Coronary artery (tissue), 2 donors: ENCODE results near the gene CHST11.

Experiments
- DNase-seq: peaks from one replicate; pipeline ENCODE4 v3.0.0-alpha.2; 2017; ENCODE audit warnings: low spot score
- H3K27ac ChIP-seq, 2 donors: fragments of 200-600 bp; sonication (generic); one replicate each; pipeline ENCODE4 v1.5.1; 2016 to 2019
- H3K4me3 ChIP-seq: fragments of 200-600 bp; sonication (generic); 2 replicates; pipeline ENCODE4 v1.5.1; 2016; ENCODE audit warnings: mild to moderate bottlenecking, moderate library complexity
- TF ChIP-seq, protein P1 (sequence below): fragments of 200-600 bp; sonication (generic); IDR thresholded peaks from one replicate; pipeline ENCODE4 v1.5.1; 2019; ENCODE audit warnings: antibody characterized with exemption

CHST11 gene

DNA sequence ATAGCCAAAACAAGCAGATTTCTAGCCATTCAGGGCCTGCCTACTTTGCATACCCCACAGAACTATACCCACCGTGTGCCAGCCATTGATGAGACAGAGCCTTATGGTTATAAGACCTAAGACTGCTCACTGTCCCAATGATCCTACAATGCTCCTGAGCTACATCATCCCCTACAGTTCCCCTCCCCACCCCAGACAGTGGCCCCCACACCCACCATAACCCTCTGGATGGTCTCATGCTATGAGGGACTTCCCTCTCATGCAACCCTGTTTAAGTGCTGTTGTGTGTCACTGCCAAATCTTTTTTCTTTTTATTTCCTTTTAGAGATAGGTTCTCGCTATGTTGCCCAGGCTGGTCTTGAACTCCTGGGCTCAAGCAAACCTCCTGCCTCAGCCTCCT, 75.9 kb downstream of the CHST11 start:
- no peak overlapping the region for H3K27ac ChIP-seq
- H3K4me3 ChIP-seq, result no peak overlapping the region
- TF ChIP-seq, protein P1, sequence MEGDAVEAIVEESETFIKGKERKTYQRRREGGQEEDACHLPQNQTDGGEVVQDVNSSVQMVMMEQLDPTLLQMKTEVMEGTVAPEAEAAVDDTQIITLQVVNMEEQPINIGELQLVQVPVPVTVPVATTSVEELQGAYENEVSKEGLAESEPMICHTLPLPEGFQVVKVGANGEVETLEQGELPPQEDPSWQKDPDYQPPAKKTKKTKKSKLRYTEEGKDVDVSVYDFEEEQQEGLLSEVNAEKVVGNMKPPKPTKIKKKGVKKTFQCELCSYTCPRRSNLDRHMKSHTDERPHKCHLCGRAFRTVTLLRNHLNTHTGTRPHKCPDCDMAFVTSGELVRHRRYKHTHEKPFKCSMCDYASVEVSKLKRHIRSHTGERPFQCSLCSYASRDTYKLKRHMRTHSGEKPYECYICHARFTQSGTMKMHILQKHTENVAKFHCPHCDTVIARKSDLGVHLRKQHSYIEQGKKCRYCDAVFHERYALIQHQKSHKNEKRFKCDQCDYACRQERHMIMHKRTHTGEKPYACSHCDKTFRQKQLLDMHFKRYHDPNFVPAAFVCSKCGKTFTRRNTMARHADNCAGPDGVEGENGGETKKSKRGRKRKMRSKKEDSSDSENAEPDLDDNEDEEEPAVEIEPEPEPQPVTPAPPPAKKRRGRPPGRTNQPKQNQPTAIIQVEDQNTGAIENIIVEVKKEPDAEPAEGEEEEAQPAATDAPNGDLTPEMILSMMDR, result no peak
- DNase-seq, result no peak

DNA sequence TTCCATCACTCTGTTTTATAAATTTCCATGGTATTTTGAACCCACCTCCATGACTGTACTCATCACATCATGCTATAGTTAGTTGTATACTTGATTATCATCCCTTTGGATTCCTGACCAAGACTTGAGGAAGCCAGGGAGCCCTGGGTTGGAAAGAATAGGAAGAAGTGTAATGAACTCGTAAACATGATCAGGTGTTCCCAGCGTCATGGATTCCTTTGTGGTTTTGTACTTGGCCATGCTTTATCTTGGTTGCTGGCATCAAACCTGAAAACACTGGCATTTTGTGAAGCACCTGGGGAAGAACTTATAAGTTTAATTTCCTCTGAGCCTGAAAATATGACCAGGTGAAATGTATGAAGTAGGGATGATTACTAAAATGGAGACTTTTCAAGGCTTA, 76.4 kb downstream of the CHST11 start:
- no peak for DNase-seq
- Histone ChIP-seq H3K4me3 (no peak overlapping the region), H3K27ac (no peak overlapping the region)
- TF ChIP-seq, protein P1, result no peak

DNA sequence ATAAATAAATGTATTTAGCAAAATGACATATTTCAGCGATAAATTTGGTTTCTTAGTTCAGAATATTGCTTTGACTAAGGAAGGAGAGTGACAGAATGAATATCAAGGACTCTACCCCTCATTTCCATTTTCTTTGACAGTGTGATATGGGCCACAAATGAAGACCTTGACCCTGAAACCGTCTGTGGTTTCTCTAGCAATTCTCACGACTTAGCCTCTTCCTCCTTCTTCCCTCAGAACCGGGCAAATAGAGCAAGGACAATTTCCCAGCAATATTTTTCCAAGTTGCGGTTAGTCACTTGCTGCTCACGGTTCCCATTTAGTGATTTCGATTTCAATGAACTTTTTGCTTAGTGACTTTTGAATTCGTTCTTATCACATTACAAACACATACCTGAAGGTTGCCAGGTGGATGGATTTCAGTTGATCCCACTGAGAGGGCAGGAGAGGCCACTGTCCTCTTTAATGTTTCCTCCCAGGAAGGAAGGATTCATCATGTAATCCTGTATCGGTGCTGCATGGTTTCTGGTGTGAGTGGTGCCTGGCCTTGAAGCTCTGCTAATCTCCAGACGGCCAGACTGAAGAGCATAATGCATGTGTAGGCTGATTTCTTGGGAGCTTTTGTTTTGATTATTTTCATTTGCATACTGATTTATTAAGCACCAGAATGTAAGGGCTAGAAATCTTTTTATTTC, 77.6 kb downstream of the CHST11 start:
- no peak for DNase-seq
- TF ChIP-seq, protein P1, result no peak
- no peak overlapping the region for H3K4me3 ChIP-seq
- no peak overlapping the region for H3K27ac ChIP-seq

DNA sequence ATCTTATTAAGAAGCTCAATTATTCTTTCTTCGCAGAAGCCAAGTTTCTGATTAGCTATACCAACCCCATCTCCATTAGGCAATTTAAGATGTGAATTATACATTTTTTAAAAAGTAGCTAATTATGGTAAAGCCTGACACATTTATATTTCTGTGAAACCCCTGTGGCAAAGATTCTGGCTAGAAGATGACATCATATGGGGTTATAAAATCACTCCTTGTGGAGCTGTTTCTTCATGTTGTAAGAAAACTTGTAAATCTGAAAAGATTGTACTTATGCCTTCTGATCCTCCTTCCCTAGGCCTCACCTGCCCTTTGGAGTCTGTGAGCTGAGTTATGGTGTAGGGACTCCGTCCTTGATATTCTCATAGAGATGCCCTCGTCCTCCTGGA, 78.1 kb downstream of the CHST11 start:
- TF ChIP-seq, protein P1, result no peak
- DNase-seq, result no peak
- no peak overlapping the region for H3K4me3 ChIP-seq

DNA sequence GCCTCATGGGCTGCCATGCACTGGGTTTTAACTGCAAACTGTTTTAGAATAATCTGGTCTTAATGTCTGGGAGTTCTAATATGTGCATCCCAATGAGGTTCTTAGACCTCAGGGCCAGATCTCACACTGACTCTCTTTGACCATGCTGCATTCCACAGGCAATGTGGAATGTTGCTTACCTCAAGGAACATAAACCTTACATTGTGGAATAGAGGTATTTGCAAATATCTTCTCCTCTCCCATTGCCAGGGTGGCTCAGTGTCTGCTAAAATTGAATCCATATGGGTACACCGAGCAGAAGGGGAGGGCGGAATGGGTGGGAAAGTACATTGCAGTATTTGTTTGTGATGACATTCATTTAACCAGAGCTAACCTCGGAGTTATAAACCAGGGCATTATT, 78.6 kb downstream of the CHST11 start:
- no peak overlapping the region for H3K27ac ChIP-seq
- H3K4me3 ChIP-seq, result no peak overlapping the region
- no peak for DNase-seq
- TF ChIP-seq, protein P1, result no peak

More for the DNA sequence above, 78.1 kb downstream of the CHST11 start:
- H3K27ac ChIP-seq, result no peak overlapping the region

DNA sequence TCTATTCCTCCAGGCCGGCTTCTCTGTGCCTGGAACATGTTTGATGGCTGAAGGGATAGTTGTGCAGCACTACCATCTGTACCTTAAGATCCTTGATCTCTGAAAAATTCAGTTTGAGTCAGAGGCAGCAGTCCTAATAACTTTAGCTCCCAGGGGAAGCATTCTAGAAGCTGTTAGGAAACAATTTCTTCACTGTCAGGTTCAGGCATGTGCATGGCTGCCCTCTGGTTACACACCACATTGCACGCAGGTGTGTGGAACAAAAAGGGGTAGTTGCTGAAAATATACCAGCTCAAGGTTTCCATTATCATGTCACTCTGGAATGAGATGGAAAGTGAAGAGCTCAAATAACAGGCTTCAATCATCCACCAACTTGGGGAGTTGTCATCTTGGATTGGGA, 80.1 kb downstream of the CHST11 start:
- no peak overlapping the region for H3K27ac ChIP-seq
- no peak overlapping the region for H3K4me3 ChIP-seq
- no peak for DNase-seq
- TF ChIP-seq, protein P1, result no peak

DNA sequence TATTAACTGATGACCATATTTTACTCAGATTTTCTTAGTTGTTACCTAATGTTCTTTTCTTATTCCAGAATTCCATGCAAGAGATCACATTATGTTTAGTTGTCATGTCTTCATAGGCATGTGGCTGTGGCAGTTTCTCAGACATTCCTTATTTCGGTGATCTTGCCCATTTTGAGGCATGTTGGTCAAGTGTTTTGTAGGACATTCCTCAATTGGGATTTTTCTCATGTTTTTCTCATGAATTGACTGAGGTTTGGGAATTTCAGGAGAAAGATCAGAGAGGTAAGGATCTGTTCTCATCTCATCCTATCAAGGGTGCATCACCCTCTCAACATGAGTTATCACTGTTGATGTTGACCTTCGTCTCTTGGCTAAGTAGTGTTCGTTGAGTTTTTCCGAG, 81.3 kb downstream of the CHST11 start:
- DNase-seq, result no peak
- Histone ChIP-seq H3K4me3 (no peak overlapping the region), H3K27ac (no peak overlapping the region)
- TF ChIP-seq, protein P1, result no peak
